Body of pancreas (tissue), 4 donors: Measurements from ENCODE around the gene AK4. TPM values are rescaled to one million over a fixed set of nuclear protein-coding genes. Genes with fewer than 3 reads are reported as not detected.
A peak's percentile ranks its signal among the peaks of the same experiment; 100 is the strongest.

Source experiments
- ATAC-seq: fragments of 150-250 bp; one replicate; pipeline ENCODE4 v1.9.1; 2016
- DNase-seq, 4 donors: peaks; one replicate each; pipeline ENCODE4 v3.0.0-alpha.2; 2019
- H3K27ac ChIP-seq, 4 donors: fragments of 200-600 bp; sonication (generic); 1 replicate in 3 of 4; 2 replicates in 1 of 4; pipeline versions ENCODE4 v1.5.1 to v1.6.1; 2016 to 2019; ENCODE audit warnings: mild to moderate bottlenecking in 1 of 4, mixed read lengths in 1 of 4, moderate library complexity in 1 of 4
- H3K27me3 ChIP-seq, 2 donors: fragments of 200-600 bp; sonication (generic); one replicate each; pipeline ENCODE4 v1.6.0; 2016; ENCODE audit warnings: mild to moderate bottlenecking in 1 of 2
- H3K36me3 ChIP-seq, 2 donors: fragments of 200-600 bp; sonication (generic); replicated peaks in 1 of 2; 2 replicates each; pipeline ENCODE4 v1.5.1; 2016; ENCODE audit warnings: low read depth in 2 of 2; ENCODE audit not compliant: insufficient read depth in 1 of 2
- H3K4me1 ChIP-seq: fragments of 200-600 bp; sonication (generic); one replicate; pipeline ENCODE4 v1.6.0; 2016
- H3K4me3 ChIP-seq, 2 donors: fragments of 200-600 bp; sonication (generic); 1 replicate in 1 of 2; 2 replicates in 1 of 2; pipeline ENCODE4 v1.5.1; 2016 to 2019
- H3K9me3 ChIP-seq, 3 donors: fragments of 200-600 bp; sonication (generic); 1 replicate in 2 of 3; 2 replicates in 1 of 3; pipeline ENCODE4 v1.5.1; 2016
- CTCF ChIP-seq, 7 experiments: fragments of 450-650 bp in 4 of 7; fragments of 200-600 bp in 3 of 7; sonication (generic) in 3 of 7; IDR thresholded peaks; one replicate each; pipeline ENCODE4 v1.5.1; 2016 to 2019; ENCODE audit warnings: antibody characterized with exemption in 7 of 7
- POLR2A ChIP-seq, 3 donors: fragments of 450-650 bp; IDR thresholded peaks; one replicate each; pipeline ENCODE4 v1.6.1; 2016; ENCODE audit warnings: antibody characterized with exemption in 3 of 3, mild to moderate bottlenecking in 2 of 3
- WGBS, 2 donors: methylation state at CpG; one replicate each; pipeline ENCODE4 v1.1.5; 2017; 5-methylcytosine and 5-hydroxymethylcytosine counted together
- intact Hi-C: fragments of 100-400 bp; cut with DNase I; formaldehyde crosslinking; loops from one replicate; pipeline ENCODE4 v1.15.1; 2023
- total RNA-seq, 2 donors: library from RNA; depleted of rRNA; stranded (reverse); fragments of >200 nt; gene quantifications; one replicate each; pipeline ENCODE4 v1.1.0, GENCODE V29; 2016

The AK4 gene
- total RNA-seq, 2 donors from 2014 or later: 8.8 to 20.4 TPM

- Histone ChIP-seq H3K27me3 (no peaks in the 10 kb centered on the region), H3K4me3 (no peak overlapping the region), H3K9me3 (no peaks in the 10 kb centered on the region), H3K27ac (no peak overlapping the region), H3K36me3 (no peaks in the 10 kb centered on the region), H3K4me1 (no peaks in the 10 kb centered on the region)
- no peak for TF ChIP-seq POLR2A (IDR thresholded peaks at IDR 0.05)
- no peak for TF ChIP-seq CTCF (IDR thresholded peaks at IDR 0.05)
- WGBS, 2 donors: 90 to 91% methylated on average over 7 of the region's 7 CpGs
- no peak for DNase-seq
- intact Hi-C loops: no loop called here
- no peak for ATAC-seq
Measured at GRCh38 chr1:65166572-65167305, 18.7 kb downstream of the AK4 start.

- 91 to 100% methylated on average over 5 of the region's 5 CpGs for WGBS, 2 donors
- Histone ChIP-seq H3K36me3 (no peaks in the 10 kb centered on the region), H3K27ac (no peak overlapping the region), H3K4me1 (no peaks in the 10 kb centered on the region), H3K9me3 (no peaks in the 10 kb centered on the region), H3K4me3 (no peak overlapping the region), H3K27me3 (no peaks in the 10 kb centered on the region)
- intact Hi-C loops: no loop called here
- TF ChIP-seq CTCF (IDR thresholded peaks at IDR 0.05) (no peak), POLR2A (IDR thresholded peaks at IDR 0.05) (no peak)
- DNase-seq (no peak), ATAC-seq (no peak)
Measured at GRCh38 chr1:65167586-65168242, 19.7 kb downstream of the AK4 start.

DNA sequence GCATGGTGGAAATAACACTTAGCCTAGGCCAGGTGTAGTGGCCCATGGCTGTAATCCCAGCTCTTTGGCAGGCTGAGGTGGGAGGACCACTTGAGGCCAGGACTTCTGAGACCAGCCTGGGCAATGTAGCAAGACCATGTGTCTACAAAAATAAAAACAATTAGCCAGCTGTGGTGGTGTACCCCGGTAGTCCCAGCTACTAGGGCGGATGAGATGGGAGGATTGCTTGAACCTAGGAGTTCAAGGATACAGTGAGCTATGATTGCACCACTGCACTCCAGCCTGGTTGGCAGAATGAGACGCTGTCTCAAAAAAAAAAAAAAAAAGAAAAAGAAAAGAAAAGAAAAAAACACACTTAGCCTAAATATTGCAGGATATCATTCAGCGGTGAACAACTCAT is 20.9 kb downstream of the AK4 start:
- intact Hi-C loops: no loop called here
- no peak for ATAC-seq
- no peak for DNase-seq
- no peaks in the 10 kb centered on the region for H3K36me3 ChIP-seq
- H3K4me3 ChIP-seq: no peak overlapping the region
- H3K9me3 ChIP-seq: no peaks in the 10 kb centered on the region
- H3K27ac ChIP-seq: no peak overlapping the region
- TF ChIP-seq CTCF (IDR thresholded peaks at IDR 0.05) (no peak), POLR2A (IDR thresholded peaks at IDR 0.05) (no peak)
- WGBS, 2 donors: 77 to 82% methylated on average over 4 of the region's 4 CpGs
- no peaks in the 10 kb centered on the region for H3K4me1 ChIP-seq
- H3K27me3 ChIP-seq: no peaks in the 10 kb centered on the region

DNA sequence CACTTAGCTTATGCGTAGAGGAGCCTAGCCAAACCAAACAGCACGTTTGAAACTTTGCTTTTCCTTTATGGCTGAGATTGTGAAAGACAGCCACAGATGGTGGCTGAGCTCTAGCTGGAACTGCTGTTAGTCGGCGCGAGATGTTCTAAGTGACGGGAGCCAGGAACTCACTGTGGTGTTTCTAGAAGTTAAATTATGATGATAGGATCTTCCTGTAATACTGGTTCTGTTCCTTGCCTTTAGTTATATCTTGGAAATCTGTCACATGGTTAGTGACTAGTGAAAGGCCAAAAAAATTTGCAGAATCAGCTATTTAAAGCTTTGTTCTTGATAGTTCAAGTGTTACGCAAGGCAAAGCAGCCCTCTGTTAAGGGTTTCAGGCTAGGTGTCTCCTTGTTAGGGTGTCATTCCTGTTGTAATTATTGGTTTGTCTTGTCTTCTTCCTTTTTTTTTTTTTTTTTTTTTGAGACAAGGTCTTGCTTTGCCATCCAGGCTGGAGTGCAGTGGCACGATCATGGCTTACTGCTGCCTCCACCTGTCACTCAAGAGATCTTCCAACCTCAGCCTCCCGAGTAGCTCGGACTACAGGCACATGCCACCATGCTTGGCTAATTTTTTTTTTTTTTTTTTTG is 22.6 kb downstream of the AK4 start:
- no peaks in the 10 kb centered on the region for H3K4me1 ChIP-seq
- no peaks in the 10 kb centered on the region for H3K27me3 ChIP-seq
- no peak overlapping the region for H3K4me3 ChIP-seq
- DNase-seq: peak; percentile 14 to 49 (median 44)
- peak; percentile 56 for ATAC-seq
- TF ChIP-seq POLR2A (IDR thresholded peaks at IDR 0.05) (no peak), CTCF (IDR thresholded peaks at IDR 0.05) (no peak)
- no peaks in the 10 kb centered on the region for H3K9me3 ChIP-seq
- intact Hi-C loops: no loop called here
- H3K36me3 ChIP-seq: no peaks in the 10 kb centered on the region
- H3K27ac ChIP-seq: no peak overlapping the region
- WGBS, 2 donors: 34 to 52% methylated on average over 10 of the region's 10 CpGs
